Lung (tissue), 12 donors: ENCODE results near the gene ALK. TPM values are rescaled to one million over a fixed set of nuclear protein-coding genes. Genes with fewer than 3 reads are reported as not detected.

Experiments
- ATAC-seq: fragments of 200-7000 bp; cut with Tn5 transposase; one replicate; pipeline ENCODE4 v1.9.1; 2020; ENCODE audit warnings: moderate number of reproducible peaks; ENCODE audit not compliant: insufficient read depth, low FRiP score
- DNase-seq, 3 donors: peaks; one replicate each; pipeline ENCODE4 v3.0.0-alpha.2; 2013 to 2017
- H3K27ac ChIP-seq, 2 donors: one replicate each; pipeline ENCODE4 v1.5.1; 2013; ENCODE audit warnings: mild to moderate bottlenecking in 2 of 2, moderate library complexity in 2 of 2, control low read depth in 1 of 2, inconsistent platforms in 1 of 2, low read depth in 1 of 2, low read length in 1 of 2
- H3K27me3 ChIP-seq, 3 donors: one replicate each; pipeline ENCODE4 v1.5.1; 2013; ENCODE audit warnings: low read length in 2 of 3; ENCODE audit not compliant: control insufficient read depth in 3 of 3, insufficient read depth in 3 of 3
- H3K36me3 ChIP-seq, 4 donors: one replicate each; pipeline ENCODE4 v1.5.1; 2013; ENCODE audit warnings: low read length in 4 of 4, mild to moderate bottlenecking in 1 of 4, moderate library complexity in 1 of 4; ENCODE audit not compliant: control insufficient read depth in 4 of 4, insufficient read depth in 4 of 4
- H3K4me1 ChIP-seq, 5 donors: one replicate each; pipeline ENCODE4 v1.5.1; 2013; ENCODE audit warnings: low read length in 5 of 5, mild to moderate bottlenecking in 2 of 5, moderate library complexity in 1 of 5; ENCODE audit not compliant: control insufficient read depth in 5 of 5, insufficient read depth in 5 of 5
- H3K4me3 ChIP-seq: one replicate; pipeline ENCODE4 v1.5.1; 2013; ENCODE audit warnings: mild to moderate bottlenecking, control low read depth, moderate library complexity
- H3K9ac ChIP-seq, 2 donors: one replicate each; pipeline ENCODE4 v1.5.1; 2013; ENCODE audit warnings: low read length in 2 of 2, control low read depth in 1 of 2; ENCODE audit not compliant: insufficient read depth in 1 of 2
- H3K9me3 ChIP-seq, 4 donors: one replicate each; pipeline ENCODE4 v1.5.1; 2013; ENCODE audit warnings: low read length in 3 of 4, mild to moderate bottlenecking in 1 of 4, moderate library complexity in 1 of 4; ENCODE audit not compliant: control insufficient read depth in 4 of 4, insufficient read depth in 3 of 4
- WGBS, 2 donors: extraction: QIAGEN DNeasy Blood & Tissue Kit; methylation state at CpG; one replicate each; pipeline ENCODE4 v1.1.7; 2013; 5-methylcytosine and 5-hydroxymethylcytosine counted together
- polyA plus RNA-seq, 2 donors: library from polyadenylated mRNA; stranded (reverse); fragments of 200-250 nt; gene quantifications; one replicate each; pipeline ENCODE4 v1.2.1, GENCODE V29; 2013
- total RNA-seq, 2 donors: library from RNA; depleted of rRNA in 1 of 2; stranded (reverse); fragments of >200 nt in 1 of 2; gene quantifications; one replicate each; pipeline ENCODE4 v1.2.1, GENCODE V29; 2014 to 2021
- TF ChIP-seq, protein P1 (sequence below): IDR thresholded peaks from 2 replicates; pipeline ENCODE4 v1.5.1; 2012; ENCODE audit warnings: mild to moderate bottlenecking; ENCODE audit errors: control extremely low read depth, extremely low read depth
- donor health status: control.
- donor health status: control.
- donor health status: Bipolar disorder and iron deficiency.
- donor health status: healthy.
- donor health status: DM: yes; HTN: yes; CAD: no.

ALK gene
- total and polyA plus RNA-seq, 4 donors: 0.09 to 0.25 (median 0.10) TPM; not detected in 1

DNA sequence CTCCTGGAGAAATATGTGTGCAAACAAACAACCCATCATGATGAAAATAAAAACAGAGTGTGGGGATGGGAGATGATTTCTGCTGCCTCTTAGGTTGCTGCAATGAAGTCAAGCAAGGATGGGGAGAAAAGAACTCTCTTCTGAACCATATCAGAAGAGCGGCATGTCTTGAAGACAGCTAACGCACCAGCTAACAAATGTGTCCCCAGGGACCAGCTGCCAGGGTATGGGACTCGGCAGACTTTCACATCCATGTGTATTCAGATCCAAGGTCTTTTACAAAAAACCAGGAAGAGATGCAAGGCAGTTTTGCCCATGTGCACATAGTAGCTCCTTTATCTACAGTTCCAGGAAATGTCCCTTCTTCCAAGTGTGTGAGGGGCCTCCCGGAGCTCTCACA lies 680.8 kb downstream of the ALK start:
- no peak overlapping the region for H3K4me3 ChIP-seq
- DNase-seq: no peak
- no peaks in the 10 kb centered on the region for H3K36me3 ChIP-seq
- H3K27ac ChIP-seq: no peak overlapping the region
- ATAC-seq: no peak
- H3K27me3 ChIP-seq: no peaks in the 10 kb centered on the region
- no peaks in the 10 kb centered on the region for H3K9me3 ChIP-seq
- H3K4me1 ChIP-seq: no peaks in the 10 kb centered on the region
- WGBS, 2 donors: 80 to 86% methylated on average over 4 of the region's 4 CpGs
- TF ChIP-seq, protein P1, sequence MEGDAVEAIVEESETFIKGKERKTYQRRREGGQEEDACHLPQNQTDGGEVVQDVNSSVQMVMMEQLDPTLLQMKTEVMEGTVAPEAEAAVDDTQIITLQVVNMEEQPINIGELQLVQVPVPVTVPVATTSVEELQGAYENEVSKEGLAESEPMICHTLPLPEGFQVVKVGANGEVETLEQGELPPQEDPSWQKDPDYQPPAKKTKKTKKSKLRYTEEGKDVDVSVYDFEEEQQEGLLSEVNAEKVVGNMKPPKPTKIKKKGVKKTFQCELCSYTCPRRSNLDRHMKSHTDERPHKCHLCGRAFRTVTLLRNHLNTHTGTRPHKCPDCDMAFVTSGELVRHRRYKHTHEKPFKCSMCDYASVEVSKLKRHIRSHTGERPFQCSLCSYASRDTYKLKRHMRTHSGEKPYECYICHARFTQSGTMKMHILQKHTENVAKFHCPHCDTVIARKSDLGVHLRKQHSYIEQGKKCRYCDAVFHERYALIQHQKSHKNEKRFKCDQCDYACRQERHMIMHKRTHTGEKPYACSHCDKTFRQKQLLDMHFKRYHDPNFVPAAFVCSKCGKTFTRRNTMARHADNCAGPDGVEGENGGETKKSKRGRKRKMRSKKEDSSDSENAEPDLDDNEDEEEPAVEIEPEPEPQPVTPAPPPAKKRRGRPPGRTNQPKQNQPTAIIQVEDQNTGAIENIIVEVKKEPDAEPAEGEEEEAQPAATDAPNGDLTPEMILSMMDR: no peak
- no peak overlapping the region for H3K9ac ChIP-seq

DNA sequence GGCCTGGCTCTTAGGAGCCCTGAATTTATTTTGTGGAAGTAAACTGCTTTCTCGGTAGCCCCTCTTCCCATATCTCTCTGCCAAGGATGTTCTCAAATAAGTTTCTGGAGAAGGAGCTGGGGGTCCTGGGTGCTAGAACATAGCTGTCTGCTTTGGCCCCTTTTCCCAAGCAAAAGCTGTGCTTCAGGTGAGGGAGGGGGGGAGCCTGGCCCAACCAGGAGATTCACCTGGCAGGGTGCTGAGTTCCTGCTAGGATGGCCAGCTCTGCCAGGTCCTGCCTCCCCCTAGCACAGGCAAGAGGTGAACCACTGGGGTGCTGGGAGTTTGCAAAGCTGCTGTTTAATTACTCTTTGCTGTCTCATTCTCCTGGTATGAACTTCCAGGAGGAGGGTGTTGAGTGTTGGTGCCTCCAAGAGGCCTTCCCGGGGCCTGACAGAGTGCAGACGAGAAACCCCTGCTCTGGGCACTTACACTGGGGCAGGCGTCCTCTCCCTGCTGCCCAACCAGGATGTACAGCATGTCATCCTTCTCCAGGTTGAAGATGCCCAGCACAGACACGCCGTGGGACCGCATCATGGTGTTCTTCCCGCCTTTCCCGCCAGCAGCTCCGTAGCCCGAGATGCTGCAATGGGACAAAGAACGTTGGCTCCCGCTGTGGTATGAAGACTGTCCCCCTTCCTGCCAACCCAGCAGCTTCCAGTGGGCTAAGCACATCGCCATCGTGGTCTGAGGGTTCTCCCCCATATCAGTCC lies 682.0 kb downstream of the ALK start:
- 81 to 88% methylated on average over 15 of the region's 15 CpGs for WGBS, 2 donors

DNA sequence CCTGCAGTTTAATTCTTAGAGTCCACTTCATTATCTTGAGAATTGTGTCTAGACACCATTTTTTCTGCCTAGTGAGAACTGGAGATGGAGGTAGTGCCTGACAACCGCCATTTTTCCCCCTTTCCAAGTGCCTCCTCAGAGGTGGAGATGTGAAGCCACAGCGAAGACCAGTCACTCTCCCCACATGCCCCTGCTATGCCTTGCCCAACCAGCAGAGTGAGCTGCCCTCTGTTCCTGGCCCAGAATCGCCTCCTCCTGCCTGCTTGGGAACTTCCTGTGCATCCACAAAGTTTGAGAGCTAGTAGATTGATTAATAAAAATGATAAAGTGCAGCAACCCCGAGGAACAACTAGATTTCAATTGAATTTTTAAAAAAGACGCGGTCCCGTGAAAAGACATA lies 682.9 kb downstream of the ALK start:
- Histone ChIP-seq H3K4me1 (peaks cover 0 to 1% (median 0%) of the 10 kb centered on the region in 5 donors), H3K9ac (no peak overlapping the region), H3K9me3 (no peaks in the 10 kb centered on the region), H3K4me3 (no peak overlapping the region), H3K36me3 (no peaks in the 10 kb centered on the region), H3K27ac (no peak overlapping the region), H3K27me3 (no peaks in the 10 kb centered on the region)
- ATAC-seq (no peak), DNase-seq (no peak)
- TF ChIP-seq, protein P1: no peak
- 68 to 72% methylated on average over 7 of the region's 7 CpGs for WGBS, 2 donors

More for the DNA sequence above, 682.0 kb downstream of the ALK start:
- no peak for DNase-seq
- TF ChIP-seq, protein P1: no peak
- no peak overlapping the region for H3K9ac ChIP-seq
- no peak for ATAC-seq
- no peak overlapping the region for H3K27ac ChIP-seq
- peaks cover 0 to 1% (median 0%) of the 10 kb centered on the region in 5 donors for H3K4me1 ChIP-seq
- H3K9me3 ChIP-seq: no peaks in the 10 kb centered on the region
- no peaks in the 10 kb centered on the region for H3K27me3 ChIP-seq
- H3K4me3 ChIP-seq: no peak overlapping the region
- no peaks in the 10 kb centered on the region for H3K36me3 ChIP-seq
